Astrocyte (in vitro differentiated cells and primary cell): Measurements from ENCODE around the gene FAM3C.

ENCODE experiments used
- CTCF ChIP-seq: IDR thresholded peaks from 2 replicates; pipeline ENCODE4 v1.5.1; 2011; ENCODE audit warnings: low read depth, mild to moderate bottlenecking, inconsistent platforms, low read length, moderate library complexity; ENCODE audit not compliant: insufficient read depth
- EZH2 ChIP-seq: IDR thresholded peaks from 2 replicates; pipeline ENCODE4 v1.6.1; 2012; ENCODE audit warnings: mild to moderate bottlenecking, low read length, inconsistent platforms; ENCODE audit not compliant: insufficient read depth

GRCh38 chr7:121430558-121430957 lies 34.5 kb upstream of the FAM3C start:
- TF ChIP-seq CTCF (no peak), EZH2 (no peak)
